HG03520 (cell line): ENCODE data around the gene WDR5B.
"Not testable (repeated sequence)": the region's sequence is repeated elsewhere in the genome, so short reads cannot be mapped to it uniquely, and the experiment has no call there.

ENCODE experiments used
- ATAC-seq: cut with Tn5 transposase; IDR thresholded peaks from one replicate; pipeline ENCODE4 v1.9.1; 2021; ENCODE audit warnings: mild to moderate bottlenecking, moderate library complexity; ENCODE audit not compliant: unreplicated experiment

The WDR5B gene

DNA sequence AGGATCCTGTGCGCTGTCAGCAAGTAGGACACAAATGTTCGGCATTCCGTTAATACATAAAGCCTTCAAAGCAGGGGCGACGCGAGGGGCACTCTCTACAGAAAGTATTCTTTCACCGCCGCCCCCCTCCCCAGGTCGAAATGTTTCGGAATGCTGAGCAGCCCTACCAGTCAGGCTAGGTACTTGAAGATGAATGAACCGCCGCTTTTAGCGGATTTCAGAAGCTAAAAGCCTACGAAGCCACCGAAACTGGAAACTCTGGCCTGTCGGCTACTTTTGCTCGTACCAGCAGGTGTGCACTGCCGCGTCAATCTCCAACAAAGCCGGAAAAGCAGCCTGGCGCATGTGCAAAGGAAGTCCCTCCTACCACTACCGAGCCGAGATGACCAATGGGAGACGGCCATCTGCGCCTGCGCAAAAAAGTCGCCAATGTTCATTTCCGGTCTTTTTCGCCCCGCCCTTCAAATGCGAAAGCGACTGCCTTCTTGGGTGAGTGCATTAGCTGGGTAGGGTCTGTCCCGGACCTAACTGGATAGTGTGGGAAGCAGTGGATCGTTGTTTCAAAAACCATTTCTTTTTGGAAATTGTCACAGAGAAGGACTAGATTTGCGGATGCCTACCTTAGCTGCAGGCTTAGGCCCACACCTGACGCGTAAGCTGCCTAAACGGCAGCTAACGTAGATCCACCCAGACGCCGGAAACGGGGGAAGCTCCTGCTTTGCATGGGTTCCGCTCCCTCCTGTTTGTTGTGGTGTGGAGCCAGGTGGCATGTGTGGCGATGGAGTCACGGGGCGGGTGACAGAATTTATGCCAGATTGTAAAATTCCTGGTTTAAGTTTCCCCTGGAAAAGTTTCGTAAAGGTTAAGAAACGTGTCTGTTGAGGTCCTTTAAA, at the start of gene WDR5B:
WDR5B (minus strand) TSS at position 301 of the 893 bp plus-strand sequence. CDS start 534 bp downstream, outside the sequence.
- peak; percentile 75 for ATAC-seq

DNA sequence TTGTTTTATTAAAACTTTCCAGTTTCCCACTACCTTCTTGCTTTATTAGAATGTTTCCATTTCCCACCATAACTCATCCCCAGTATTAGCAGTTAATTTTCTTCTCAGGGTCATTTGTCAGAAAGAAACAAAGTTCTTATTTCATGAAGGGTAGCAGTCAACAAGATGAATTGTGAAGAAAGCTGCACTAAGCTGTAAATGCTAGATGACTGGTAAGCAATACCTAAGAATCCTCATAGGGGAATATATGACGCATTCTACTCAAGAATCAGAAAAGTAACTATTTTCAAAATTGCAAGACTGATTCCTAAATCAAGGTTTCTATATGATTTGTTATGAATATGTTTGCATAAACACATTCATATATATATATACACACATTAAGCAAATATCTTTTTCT, 48.8 kb upstream of the WDR5B start:
- ATAC-seq = no peak

DNA sequence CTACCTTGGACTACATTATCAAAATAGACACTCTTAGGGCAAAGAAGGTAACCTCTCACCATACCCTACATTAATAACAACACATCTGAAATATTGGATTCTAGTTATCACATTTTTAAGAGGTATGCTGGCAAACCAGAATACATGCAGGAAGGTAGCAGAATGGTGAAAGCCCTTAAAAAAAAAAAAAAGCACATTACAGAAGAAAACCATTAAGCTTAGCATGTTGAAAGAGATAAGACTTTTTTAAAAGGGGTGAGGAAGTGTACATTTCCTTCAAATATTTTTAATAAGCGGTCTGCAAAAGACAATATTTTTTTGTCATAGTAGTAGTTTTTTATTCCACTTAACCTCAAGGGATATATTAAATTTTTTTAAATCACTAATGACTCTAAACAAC, 46.5 kb upstream of the WDR5B start:
- ATAC-seq = no peak

DNA sequence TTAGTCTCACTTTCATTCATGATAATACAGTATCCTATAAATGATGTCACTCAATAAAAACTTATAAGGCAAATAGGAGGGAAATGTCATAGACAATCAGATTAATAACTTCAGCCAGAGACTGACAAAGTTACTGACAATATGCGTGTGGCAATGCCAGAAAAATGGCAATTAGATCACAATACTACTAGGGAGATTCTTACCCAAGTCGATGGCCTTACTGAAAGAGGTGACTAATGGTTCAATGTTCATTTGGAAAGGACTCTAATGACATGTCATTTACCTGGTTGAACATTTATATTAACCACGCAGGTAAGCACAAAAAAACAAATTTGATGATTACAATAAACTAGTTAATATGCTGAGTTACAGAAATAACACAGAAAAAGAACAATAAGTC, 45.9 kb upstream of the WDR5B start:
- no peak for ATAC-seq

DNA sequence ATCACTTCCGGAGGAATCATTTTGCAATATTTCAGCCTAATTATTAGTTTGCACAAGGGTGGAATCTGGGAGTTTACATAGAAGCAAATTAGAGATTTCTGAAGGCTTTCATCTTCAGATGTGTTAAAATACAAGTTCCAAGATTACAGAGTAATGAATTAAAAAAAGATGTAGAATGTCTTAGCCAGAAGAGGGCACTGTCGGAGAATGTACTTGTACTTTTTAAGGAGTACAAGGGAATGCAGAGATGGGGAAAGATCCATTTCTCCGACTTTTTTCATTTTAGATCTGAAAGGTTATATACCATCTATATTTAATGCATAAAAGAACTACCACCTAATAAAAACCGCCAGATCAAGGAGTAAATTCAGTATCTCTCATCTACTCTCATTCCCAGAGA, 43.1 kb upstream of the WDR5B start:
- no peak for ATAC-seq

DNA sequence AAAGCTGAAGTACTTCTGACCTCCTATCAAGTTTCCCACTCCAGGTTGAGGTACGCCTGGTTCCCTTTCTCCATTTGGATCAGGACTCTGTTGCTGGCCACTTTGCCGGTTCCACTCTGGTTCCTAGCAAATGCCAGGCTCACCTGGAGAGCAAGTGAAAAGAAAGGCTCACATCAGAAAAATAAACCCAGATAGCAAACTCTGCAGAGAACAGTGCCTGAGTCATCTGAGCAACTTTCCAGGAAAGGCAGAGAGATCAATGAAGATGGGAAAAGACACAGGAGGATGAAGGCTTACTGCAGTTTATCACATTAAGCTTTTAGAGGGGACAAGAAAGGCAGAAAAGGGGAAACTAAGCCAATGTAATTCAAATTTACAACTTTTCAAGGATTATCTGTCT, 41.8 kb upstream of the WDR5B start:
- no peak for ATAC-seq

DNA sequence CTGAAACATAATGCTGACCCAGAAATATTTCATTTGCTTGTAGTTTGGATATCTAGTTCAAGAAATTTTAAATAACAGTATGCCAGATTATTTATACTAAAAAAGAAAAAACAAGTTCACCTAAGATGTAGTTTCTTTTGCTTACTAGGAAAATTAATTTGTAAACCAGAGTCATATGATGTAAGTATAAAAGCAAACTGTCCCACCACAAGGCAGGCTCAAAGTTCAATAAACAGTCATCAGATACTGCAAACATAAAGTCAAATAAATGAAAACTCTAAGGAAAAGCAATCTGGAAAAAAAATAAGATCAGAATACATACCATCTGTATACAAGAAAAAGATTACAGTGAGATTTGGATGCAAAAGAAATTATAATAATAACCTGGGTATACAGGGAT, 40.2 kb upstream of the WDR5B start:
- no peak for ATAC-seq

DNA sequence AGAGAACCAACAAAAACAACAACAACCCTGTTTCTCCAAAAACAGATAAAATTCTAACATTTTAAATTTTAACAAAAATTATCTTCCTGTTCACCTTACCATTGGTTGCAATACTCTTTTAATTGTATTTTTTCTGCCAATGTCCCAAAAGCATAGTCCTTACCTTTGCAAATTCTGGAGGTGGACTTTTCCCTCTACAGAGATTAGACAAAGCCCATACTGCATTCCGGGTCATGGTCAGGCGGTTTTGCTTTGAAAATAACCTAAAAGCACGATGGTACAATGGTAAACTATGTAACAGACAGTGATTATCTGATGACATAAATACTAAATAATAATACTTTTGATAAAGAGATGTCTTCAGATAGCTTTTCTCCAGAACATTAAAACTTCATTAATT, 35.5 kb upstream of the WDR5B start:
- no peak for ATAC-seq

DNA sequence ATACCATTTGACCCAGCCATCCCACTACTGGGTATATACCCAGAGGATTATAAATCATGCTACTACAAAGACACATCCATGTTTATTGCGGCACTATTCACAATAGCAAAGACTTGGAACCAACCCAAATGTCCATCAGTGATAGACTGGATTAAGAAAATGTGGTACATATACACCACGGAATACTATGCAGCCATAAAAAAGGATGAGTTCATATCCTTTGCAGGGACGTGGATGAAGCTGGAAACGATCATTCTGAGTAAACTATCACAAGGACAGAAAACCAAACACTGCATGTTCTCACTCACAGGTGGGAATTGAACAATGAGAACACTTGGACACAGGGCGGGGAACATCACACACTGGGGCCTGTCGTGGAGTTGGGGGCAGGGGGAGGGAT, 32.4 kb upstream of the WDR5B start:
- not testable (repeated sequence) for ATAC-seq

DNA sequence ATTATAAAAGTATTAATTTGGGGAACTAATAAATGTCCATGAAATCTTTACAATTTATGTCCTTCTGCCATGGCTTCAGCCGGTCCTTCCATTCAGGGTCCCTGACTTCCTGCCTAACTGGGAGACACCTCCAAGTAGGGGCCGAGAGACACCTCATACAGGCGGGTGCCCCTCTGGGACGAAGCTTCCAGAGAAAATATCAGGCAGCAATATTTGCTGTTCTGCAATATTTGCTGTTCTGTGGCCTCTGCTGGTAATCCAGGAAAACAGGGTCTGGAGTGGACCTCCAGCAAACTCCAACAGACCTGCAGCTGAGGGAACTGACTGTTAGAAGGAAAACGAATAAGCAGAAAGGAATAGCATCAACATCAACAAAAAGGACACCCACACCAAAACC, 28.6 kb upstream of the WDR5B start:
- ATAC-seq = not testable (repeated sequence)

DNA sequence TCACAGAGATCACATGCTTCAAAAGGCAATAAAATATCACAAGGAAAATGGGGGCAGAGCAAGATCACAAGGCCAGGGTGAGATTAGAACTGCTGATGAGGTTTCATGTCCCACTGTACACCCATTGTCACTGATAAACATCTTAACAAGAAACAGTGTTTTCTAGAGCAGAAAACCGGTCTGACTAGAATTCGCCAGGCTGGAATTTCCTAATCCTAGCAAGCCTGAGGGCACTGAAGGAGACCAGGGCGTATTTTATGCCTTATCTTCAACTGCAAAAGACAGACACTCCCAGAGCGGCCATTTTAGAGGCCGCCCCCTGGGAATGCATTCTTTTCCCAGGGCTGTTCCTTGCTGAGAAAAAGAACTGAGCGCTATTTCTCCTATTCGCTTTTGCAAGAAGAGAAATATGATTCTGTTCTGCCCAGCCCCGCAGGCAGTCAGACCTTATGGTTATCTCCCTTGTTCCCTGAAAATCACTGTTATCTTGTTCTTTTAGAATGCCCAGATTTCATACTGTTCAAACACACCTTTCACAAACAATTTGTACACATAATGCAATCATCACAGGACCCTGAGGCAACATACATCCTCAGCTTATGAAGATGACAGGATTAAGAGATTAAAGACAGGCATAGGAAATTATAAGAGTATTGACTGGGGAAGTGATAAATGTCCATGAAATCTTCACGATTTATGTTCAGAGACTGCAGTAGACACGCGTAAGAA, 28.1 kb upstream of the WDR5B start:
- not testable (repeated sequence) for ATAC-seq

DNA sequence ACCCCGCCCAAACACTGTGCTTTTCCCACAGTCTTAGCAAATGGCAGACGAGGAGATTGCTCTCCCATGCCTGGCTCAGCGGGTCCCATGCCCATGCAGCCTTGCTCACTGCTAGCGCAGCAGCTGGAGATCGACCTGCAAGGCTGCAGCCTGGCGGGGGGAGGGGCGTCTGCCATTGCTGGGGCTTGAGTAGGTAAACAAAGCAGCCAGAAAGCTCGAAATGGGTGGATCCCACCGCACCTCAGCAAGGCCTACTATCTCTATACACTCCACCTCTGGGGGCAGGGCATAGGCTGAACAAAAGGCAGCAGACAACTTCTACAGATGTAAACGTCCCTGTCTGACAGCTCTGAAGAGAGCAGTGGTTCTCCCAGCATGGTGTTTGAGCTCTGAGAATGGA, 27.2 kb upstream of the WDR5B start:
- ATAC-seq = no peak

DNA sequence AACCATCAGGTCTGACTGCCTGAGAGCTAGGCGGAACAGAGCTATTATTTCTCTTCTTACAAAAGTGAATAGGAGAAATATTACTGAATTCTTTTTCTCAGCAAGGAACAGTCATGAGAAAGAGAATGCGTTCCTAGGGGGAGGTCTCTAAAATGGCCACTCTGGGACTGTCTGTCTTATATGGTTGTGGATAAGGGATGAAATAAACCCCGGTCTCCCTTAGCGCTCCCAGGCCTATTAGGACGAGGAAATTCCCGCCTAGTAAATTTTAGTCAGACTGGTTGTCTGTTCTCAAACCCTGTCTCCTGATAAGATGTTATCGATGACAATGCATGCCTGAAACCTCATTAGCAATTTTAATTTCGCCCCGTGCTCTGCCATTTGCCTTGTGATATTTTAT, 20.1 kb upstream of the WDR5B start:
- no peak for ATAC-seq

DNA sequence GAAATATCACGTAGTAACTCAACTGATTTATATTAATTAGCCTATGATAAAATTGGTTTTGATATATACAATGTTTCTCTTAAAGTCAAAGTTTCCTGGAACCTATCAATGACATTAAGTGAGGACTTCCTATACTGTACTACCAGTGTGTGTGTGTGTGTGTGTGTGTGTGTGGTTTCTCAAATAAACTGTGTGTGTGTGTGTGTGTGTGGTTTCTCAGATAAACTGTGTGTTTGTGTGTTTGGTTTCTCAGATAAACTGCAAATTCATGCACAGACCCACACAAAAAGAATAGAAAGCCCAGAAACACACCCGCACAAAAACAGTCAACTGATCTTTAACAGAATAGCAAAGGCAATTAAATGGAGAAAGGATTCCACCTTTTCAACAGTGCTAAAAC, 14.5 kb upstream of the WDR5B start:
- no peak for ATAC-seq

DNA sequence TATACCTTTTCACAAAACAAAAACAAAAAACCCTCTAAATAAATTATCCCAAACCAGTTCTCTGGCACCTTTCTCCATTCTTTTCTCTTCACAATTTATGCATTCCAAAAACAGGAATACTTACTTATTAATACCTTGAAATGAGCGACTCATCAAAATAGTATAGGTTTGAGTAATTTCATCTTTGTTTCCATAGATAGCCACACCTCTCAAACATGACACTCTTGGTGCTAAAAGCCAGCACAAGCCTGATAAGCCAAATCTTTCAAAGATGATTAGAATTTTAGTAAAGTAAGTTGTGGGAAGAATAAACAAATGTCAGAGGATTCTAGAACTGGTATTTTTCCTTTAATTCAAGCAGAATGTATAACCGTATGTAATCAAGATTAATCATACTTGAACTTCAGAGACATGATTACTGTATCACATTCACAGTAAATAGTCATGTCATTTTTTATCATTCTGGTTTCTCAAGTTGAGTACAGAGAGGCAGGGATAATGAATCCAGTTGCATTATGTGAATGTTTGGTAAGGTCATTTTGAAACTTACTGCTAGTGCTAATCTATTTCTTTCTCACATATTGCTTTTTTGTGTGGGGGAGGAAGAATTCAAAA, 12.1 kb upstream of the WDR5B start:
- ATAC-seq = no peak

DNA sequence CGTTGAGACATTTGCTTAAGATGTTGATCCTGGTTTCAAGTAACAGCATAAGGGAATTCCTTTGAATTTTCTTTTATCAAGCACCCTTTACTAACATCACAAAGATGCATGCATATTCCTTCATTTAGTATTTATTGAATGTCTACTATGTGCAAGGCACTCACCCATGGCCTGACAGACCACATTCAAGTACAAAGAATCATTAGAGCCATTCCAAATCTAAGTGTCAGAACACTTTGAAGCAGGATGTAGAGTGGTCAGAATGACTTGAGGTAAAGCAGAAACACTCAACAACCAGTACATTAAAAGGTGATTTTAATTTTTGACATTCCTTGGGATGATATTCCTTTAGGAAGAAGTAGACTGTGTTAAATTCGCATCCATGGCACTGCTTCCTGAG, 6.0 kb upstream of the WDR5B start:
- no peak for ATAC-seq

DNA sequence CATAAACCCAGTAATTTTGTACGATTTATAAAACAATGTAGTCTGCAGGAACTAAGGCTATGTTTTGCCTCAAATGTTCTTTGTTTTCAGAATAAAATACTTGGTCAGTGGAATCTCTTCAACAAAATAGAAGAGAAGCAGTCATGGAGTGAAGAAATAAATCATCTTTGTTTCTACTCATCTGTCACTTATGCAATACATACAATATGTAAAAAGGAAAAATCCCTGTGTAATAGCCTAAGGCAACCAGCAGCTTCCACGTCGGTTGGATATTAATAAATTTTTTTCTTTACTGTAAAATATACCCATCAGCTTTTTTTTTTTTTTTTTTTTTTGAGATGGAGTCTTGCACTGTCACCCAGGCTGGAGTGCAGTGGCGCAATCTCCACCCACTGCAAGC, 5.2 kb upstream of the WDR5B start:
- ATAC-seq = no peak

DNA sequence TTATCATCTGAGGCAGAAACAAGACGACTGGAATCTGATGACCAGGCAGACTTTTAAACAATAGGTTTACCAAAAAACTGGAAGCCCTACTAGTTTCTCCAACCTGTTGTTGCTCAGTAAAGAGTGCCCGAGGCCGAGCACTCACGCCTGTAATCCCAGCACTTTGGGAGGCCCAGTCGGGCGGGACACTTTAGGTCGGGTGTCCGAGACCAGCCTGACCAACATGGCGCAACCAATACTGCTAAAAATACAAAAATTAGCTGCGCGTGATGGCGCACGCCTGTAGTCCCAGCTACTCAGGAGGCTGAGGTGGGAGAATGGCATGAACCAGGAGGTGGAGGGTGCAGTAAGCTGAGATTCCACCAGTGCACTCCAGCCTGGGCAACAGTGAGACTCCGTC, 1.1 kb upstream of the WDR5B start:
- no peak for ATAC-seq

DNA sequence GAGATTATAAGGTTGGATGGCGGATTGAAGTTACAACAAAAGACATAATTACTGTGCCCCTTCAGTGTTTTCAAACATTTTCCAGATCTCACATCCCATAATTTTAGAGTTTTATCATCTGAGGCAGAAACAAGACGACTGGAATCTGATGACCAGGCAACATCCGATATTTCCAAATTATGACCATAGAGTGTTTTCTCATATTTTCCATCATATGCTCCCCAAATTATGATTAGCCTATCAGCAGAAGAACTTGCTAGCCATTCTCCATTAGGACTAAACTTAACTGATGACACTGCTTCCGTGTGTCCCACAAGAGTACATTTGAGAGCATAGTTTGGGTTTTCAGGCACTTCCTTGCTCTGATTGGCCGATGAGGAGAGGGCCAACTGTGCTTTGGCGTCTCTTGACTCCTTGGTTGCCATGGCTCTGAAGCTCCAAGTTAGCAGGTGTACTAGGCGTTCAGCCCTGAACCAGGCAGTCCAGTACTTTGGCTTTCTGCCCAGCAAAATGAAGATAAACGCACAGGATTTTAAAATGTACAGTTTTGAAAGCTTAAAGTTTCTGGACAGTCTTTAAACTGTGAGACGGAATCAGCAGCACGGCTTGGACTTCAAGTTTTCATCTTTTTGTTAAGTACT, 638 bp downstream of the WDR5B start:
- ATAC-seq = peak; percentile 46

DNA sequence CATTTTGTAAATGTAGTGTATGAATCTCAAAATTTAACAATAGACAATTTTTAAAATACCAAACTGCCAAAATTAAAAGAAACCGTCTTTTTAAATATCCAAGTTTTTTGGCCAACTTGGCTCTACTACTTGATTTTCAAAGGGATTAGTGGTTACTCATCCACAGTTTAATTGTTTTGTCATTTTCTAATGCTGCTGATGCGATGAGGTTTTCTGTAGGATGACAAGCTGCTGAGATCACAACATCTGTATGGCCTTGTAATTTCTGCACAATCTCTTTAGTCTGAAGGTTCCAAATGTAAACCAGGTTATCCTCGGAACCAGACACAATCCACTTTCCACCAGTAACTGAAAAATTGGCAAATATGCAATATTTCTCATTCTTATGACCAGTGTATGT, 1.5 kb downstream of the WDR5B start:
- ATAC-seq = no peak

DNA sequence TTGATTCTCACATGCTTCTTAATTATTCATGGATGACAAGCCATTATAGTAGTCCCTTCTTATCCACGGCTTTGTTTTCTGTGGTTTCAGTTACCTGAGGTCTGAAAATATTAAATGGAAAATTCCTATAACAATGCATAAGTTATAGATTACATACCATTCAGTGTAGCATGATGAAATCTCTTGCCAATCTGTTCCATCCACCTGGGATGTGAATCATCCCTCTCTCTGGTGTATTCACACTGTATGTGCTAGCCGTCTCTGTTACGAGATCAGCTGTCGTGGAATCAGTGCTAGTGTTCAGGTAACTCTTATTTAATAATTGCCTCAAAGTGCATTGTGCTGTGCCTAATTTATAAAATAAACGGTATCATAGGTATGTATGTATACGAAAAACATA, 5.2 kb downstream of the WDR5B start:
- no peak for ATAC-seq
